ENCODE results near the gene RNF167. TPM values are rescaled to one million over a fixed set of nuclear protein-coding genes. Genes with fewer than 3 reads are reported as not detected.
A peak's percentile ranks its signal among the peaks of the same experiment; 100 is the strongest.

RNF167 gene
- total and polyA plus RNA-seq, 2 of the 13 experiments (the other 11 are each of a cell fraction or from before 2014, with no cell fraction given) = 44.1 to 45.4 TPM

- TF ChIP-seq, protein P1, sequence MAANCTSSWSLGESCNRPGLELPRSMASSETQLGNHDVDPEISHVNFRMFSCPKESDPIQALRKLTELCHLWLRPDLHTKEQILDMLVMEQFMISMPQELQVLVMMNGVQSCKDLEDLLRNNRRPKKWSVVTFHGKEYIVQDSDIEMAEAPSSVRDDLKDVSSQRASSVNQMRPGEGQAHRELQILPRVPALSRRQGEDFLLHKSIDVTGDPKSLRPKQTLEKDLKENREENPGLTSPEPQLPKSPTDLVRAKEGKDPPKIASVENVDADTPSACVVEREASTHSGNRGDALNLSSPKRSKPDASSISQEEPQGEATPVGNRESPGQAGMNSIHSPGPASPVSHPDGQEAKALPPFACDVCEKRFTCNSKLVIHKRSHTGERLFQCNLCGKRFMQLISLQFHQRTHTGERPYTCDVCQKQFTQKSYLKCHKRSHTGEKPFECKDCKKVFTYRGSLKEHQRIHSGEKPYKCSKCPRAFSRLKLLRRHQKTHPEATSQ (CRISPR knock-in tag; IDR thresholded peaks at IDR 0.05; ENCODE audit: borderline replicate concordance) = no peak
- TF ChIP-seq ZNF552 (CRISPR knock-in tag; IDR thresholded peaks at IDR 0.05; ENCODE audit: borderline replicate concordance) (no peak), ZNF251 (CRISPR knock-in tag; IDR thresholded peaks at IDR 0.05) (no peak), PHB2 (IDR thresholded peaks at IDR 0.05; ENCODE audit: partially characterized antibody) (no peak), ZNF605 (CRISPR knock-in tag; IDR thresholded peaks at IDR 0.05) (no peak), ZNF652 (CRISPR knock-in tag; IDR thresholded peaks at IDR 0.05; ENCODE audit: borderline replicate concordance, low read depth) (peak; percentile 88), ZNF563 (CRISPR knock-in tag; IDR thresholded peaks at IDR 0.05) (no peak), ZNF260 (CRISPR knock-in tag; IDR thresholded peaks at IDR 0.05; ENCODE audit: borderline replicate concordance, low read depth) (no peak), KDM4B (CRISPR knock-in tag; IDR thresholded peaks at IDR 0.05) (no peak), HIC2 (CRISPR knock-in tag; IDR thresholded peaks at IDR 0.05; ENCODE audit: low read depth) (no peak), ZNF629 (CRISPR knock-in tag; conservative IDR thresholded peaks at IDR 0.05) (peak; percentile 85), FIP1L1 (IDR thresholded peaks at IDR 0.05; ENCODE audit: borderline replicate concordance, insufficient read depth, low read depth, low read length) (peak; percentile 62; the same call in 1 of the 2 replicates), TFE3 (CRISPR knock-in tag; IDR thresholded peaks at IDR 0.05) (no peak), RBM22 (optimal IDR thresholded peaks at IDR 0.05; ENCODE audit: low read length) (peak; percentile 97), ZNF557 (CRISPR knock-in tag; IDR thresholded peaks at IDR 0.05) (no peak)
- TF ChIP-seq, protein P2, sequence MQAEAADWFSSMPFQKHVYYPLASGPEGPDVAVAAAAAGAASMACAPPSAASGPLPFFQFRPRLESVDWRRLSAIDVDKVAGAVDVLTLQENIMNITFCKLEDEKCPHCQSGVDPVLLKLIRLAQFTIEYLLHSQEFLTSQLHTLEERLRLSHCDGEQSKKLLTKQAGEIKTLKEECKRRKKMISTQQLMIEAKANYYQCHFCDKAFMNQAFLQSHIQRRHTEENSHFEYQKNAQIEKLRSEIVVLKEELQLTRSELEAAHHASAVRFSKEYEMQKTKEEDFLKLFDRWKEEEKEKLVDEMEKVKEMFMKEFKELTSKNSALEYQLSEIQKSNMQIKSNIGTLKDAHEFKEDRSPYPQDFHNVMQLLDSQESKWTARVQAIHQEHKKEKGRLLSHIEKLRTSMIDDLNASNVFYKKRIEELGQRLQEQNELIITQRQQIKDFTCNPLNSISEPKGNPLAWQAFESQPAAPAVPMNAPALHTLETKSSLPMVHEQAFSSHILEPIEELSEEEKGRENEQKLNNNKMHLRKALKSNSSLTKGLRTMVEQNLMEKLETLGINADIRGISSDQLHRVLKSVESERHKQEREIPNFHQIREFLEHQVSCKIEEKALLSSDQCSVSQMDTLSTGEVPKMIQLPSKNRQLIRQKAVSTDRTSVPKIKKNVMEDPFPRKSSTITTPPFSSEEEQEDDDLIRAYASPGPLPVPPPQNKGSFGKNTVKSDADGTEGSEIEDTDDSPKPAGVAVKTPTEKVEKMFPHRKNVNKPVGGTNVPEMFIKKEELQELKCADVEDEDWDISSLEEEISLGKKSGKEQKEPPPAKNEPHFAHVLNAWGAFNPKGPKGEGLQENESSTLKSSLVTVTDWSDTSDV (CRISPR knock-in tag; IDR thresholded peaks at IDR 0.05) = no peak
- TF ChIP-seq, protein P3, sequence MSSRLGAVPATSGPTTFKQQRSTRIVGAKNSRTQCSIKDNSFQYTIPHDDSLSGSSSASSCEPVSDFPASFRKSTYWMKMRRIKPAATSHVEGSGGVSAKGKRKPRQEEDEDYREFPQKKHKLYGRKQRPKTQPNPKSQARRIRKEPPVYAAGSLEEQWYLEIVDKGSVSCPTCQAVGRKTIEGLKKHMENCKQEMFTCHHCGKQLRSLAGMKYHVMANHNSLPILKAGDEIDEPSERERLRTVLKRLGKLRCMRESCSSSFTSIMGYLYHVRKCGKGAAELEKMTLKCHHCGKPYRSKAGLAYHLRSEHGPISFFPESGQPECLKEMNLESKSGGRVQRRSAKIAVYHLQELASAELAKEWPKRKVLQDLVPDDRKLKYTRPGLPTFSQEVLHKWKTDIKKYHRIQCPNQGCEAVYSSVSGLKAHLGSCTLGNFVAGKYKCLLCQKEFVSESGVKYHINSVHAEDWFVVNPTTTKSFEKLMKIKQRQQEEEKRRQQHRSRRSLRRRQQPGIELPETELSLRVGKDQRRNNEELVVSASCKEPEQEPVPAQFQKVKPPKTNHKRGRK (CRISPR knock-in tag; IDR thresholded peaks at IDR 0.05) = no peak
These were observed 5.3 kb downstream of the RNF167 start (continued) for GRCh38 chr17:4945176-4945943.

All from HepG2 (cell line).